HG03039 (cell line): ENCODE measurements around the gene MYL3.

Source experiments
- ATAC-seq: cut with Tn5 transposase; IDR thresholded peaks from one replicate; pipeline ENCODE4 v1.9.1; 2021; ENCODE audit warnings: mild to moderate bottlenecking, moderate library complexity; ENCODE audit not compliant: unreplicated experiment

Gene MYL3

DNA sequence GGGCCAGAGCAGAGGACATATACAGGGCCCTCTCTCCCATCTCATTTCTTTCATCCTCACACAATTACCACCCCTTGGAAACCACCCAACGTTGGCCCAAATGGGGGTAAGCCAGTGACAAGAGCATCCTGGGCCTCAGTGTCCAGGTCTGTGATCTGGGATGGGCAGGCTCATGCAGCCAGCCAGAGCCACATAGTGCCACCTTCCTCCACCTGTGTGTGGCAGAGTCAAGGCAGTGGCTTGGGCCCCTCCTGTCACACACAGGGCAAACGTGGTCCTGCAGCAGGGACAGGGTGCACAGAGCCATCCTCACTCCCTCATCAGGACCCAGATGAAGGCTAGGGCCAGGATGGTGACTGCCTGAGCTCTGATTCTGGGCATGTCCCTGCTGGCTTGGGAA lies 2.3 kb upstream of the MYL3 start:
- no peak for ATAC-seq

DNA sequence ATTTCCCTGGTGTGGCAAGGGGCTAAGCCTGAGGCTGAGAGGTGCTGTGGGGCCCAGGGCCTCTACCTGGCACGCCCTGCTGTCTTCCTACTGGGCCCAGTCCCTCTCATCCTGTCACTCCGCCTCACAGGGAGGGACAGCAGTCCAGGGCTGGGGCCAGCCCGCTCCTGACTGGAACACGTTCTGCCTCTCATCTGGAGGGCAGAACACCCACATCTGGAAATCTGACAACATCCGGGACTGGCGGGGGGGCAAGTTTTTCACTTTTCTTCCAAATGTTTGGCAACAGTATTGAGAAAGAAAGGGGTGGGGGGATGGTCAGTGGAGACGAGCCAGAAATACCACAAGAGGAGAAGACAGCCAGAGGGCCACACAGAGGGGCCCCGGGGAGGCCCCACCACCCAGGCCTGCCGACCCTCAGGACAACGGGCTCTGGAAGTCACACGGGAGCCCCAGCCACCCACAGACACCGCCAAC lies 1.8 kb upstream of the MYL3 start:
- ATAC-seq: no peak

DNA sequence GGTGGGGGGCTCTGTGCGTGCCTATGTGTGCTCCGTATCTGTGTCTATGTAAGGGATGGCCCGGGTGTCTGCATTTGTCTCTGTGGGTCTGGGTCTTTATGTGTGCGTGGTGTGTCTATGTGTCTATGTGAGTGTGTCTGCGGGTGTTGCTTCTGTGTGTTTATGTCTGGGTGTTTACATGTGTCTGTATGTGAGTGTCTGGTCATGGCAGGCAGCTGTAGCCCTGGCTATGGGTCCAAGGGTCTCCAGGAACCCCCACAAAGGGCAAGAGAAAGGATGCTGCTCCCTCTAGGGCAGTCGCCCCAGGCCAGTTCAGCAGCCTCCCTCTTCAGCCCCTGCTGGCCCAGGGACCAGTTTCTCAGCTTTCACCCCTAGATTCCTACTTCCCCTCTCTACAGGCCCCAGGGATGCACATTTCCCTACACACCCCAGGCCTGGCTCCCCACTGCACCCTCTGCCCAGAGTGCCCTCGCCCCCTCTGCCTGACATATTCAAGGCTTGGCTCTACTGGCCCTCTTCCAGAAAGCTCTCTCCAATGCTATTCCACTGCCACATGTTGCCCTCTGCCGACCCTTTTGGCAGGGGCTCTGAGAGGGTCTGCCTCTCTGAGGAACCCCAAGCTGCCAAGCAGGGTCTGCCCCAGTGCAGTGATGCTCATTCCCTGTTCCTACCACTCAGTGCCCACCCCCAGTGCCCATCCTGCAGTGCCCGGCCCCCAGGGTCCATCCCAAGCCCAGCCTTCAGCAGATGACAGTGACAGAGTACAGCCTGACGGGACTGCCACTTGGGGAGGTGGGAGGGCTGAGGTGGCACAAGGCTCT lies 1.0 kb upstream of the MYL3 start:
- ATAC-seq: no peak

DNA sequence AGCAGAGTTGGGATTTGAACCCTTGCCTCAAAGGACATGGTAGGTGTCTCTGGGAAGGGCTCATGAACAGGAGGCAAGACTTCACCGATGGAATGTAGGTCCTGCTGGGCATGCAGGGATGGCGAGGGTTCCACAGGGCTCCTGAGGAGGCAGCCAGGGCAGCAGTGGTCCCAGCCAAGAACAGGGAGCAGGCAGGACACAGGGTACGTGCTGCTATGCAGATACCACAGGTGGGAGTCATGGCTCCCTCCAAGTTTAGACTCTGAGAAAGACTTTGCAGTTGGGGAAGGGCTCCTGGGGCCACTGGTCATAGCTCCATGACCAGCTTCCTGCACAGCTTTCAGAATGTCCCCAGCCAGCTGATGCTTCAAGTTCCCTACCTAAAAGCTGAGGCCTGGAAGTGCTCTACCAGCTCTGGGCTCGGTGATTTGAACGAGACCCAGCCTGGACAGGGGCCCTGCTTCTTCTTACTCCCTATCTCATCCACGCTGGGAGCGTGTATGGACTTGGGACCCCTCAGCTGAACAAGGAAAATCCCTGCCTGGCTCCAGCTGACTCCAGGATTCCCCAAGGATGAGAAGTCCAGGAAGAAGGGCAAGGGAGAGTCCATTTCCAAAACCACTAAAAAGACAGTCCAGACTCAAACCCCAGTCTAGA lies 747 bp downstream of the MYL3 start:
- ATAC-seq: no peak

DNA sequence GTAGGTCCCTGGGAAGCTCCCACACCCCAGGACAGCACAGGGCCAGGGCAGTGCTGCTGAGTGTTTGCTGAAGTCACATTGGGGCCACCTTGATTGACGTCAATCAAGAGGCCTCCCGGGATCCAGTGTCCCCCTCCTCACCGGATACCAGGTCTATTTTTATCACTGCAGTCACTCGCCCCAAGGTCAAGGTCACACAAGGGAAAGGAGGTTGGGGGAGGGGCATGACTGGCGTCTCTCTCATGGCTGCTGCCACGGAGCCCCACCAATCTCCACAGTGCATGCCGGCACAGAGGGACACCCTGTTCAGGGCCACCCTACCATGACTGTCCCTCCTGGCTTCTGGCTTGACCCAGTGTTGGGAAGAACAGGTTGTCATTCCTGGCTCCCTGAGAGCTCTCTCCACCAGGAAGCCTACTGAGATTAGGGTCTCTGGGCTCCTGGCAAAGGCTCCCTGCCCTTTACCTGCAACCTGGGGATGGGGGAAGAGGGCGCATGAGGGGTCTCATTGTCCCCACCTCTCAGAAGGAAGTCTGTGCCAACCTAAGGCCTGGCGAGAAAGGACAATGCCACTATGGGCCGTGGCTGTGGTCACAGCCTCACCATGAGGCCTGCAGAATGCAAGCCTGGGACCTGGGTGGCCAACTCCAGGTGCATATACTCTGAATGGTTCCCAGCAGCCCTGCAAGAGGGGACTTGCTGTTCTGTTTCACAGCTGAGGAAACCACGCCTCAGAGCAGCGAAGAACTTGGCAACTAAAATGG lies 1.5 kb downstream of the MYL3 start:
- no peak for ATAC-seq

DNA sequence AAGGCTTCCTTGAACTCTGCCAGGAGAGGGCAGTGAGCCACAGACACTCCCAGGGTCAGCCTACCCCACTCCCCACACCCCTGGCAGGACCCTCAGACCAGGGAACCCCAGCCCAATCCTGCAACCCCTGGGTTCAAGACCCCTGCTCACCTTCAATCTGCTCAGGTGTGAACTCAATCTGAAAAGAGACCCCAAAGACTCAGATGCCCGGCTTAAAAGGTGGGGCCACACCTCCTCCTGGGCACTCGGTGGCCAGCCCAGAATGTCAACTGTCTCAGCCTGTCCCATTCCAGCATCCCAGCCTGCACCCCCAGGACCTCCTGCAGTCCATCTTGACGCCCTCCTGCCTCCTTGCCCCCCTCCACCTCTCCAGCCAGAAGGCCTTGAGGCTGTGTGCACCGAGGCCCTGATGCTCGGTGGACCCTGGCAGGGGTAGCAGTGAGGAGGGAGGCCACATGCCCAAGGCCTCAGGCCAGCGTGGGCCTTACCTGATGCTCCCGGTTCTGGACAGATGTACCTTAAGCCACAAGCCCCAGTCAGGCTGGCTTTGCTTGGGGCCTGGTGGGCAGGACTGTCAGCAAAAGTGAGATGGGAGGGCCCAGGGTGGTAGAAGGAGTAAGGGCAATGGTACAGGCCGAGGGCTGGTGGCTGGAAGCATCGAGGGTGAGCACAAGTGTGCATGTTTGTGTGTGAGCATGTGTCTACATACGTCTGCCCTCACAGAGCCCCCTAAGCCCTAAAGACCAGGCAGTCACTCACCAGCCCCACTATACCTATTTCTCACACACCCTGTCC lies 2.2 kb downstream of the MYL3 start:
- no peak for ATAC-seq

DNA sequence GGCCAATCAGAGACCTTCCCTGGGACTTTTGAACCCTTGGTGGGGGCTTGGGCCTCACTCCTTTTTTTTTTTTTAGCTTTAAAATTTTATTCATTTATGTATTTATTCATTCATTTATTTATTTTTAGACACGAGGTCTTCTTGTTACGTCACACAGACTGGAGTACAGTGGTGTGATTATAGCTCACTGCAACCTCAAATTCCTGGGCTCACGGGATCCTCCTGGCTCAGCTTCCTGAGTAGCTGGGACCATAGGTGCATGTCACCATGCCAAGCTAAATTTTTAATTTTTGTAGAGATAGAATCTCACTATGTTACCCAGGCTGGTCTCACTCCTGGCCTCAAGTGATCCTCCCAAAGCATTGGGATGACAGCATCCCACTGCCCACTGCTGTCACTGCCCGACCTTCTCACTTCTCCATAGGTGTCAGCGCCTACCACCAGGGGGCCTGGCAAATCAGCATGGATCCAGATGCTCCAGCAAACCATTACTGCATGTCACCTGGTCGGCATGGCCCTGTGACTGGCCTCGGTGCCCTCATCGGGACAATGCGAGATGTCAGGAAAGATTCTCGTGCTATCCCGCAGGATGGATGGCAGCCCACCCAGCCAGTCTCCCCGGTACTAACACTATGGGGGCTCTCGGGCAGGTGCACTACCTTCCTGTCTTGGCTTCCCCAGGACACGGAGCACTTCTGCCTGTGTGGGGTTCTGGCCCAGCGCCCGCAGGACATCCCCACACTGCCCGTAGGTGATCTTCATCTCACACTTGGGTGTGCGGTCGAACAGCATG lies 3.0 kb downstream of the MYL3 start:
- no peak for ATAC-seq

DNA sequence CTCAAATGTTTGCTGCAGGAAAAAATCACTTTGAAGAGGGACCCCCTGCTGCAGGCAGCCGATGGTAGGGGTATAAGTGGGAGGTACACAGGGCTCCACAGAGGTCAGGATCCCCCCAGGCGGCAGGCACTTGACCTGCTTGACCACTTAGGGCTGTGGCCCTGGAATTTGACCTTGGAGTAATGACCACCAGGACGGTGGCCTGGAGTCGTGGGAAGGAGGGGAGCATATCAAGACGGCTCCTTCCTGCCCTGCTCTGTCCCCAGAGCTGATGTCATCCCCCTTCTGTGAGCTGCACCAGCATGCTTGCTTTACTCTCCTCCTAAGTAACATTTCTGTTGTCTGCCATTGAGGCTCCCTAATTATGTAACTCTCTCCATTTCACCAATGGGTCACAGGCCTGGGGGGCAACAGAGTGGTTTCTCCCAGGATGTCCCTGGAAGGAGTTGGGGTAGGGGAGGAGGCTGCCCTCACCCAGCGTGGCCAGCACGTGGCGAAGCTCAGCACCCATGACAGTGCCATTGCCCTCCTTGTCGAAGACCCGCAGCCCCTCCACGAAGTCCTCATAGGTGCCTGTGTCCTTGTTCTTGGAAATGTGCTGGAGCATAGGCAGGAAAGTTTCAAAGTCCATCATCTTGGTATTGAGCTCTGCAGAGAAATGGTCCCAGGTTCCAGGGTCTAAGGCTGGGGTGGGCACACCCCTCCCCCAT lies 4.1 kb downstream of the MYL3 start:
- no peak for ATAC-seq

DNA sequence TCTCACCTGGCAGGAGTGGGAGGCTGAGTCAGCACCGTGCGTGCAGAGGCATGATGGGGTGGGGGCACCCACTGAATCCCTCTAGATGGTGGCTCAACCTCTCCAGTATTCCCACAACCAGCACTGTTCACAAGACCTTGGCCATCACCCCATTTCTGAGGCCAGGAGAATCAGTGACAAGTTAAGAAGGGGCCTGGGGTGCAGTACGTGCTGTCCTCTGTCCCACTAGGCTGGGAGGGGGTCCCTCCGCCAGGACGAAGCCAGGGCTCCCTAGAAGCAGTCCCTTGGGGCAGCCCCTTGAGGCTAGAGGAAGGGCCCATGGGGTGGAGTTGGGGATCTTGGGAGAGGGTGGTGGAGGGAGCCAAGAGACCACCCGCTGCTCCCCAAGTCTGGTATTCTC lies 4.8 kb downstream of the MYL3 start:
- no peak for ATAC-seq

DNA sequence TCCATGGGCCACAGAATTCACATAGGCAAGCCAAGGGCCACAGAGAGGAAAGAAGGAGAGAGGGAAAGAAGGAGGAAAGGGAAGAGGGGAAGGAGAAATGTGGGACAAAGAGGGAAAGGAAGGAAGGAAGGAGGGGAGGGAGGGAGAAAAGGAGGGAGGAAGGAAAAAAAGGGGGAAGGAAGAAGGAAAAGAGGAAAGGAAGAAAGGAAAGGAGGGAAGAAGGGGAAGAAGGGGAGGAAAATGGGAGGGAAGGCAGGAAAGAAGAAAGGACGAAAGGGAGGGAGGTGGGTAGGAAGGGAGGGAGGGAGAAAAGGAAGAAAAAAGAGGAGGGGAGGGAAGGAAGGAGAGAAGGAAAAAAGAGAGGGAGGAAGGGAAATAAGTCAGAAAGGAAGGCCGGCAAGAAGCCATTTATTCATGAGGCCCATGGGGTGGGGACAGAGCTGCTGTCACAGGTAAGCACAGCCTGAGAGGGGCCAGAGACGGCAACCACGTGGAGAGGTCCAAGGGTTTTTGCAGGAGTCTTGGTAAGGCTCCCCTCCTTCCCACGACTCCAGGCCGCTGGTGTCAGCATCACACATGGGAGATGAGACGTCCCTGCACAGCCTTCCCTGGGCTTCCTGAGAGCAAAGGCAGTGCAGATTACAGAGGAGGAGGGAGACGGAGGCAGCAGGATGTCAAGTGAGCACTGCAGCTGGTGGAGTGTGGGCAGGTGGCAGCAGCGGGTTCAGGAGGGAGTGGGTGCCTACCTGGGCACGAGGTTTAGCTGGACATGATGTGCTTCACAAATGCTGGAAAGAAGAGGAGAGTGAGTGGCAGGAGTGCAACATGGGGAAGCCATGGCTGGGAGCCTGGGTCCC lies 5.5 kb downstream of the MYL3 start:
- no peak for ATAC-seq

DNA sequence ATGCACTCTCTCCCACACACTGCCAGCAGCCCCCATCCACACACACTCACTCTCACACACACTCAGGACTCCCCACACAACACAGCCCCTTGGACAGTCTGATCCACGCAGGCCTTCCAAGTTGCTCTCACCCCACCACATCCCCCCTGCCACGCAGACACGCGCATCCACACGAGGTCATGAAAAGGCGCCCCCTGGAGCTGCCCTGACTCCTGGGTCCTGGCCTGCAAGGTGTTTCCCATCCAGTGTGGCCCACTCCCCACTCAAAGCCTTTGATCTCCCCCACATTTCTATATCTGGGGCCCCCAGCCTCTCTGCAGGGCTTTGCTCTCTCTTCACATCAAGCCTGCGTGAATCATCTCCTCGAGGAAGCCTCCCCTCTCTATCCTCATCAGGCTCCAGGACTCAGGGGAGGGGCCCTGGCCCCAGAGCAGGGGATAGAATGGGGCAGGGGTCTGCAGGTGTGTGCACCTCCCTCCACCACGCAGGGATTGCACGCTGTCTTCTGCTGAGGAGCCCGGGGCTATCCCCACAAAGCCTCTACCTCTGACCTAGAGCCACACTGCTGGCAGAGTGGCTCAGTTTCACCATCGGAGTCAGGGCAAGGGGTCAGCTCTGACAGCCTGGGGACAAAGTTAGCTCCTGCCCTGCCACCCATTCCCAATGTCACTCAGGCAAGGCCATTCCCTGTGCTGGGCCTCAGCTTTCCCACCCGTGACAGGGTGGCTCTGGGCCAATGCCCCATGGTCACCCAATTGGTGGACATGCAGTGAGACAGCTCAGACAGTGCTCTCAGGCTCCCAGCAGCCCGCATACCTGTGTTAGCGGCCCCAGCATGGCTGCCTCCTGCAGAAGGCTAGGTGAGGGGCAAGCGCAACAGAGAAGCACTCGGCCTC lies 6.4 kb downstream of the MYL3 start:
- ATAC-seq: no peak

DNA sequence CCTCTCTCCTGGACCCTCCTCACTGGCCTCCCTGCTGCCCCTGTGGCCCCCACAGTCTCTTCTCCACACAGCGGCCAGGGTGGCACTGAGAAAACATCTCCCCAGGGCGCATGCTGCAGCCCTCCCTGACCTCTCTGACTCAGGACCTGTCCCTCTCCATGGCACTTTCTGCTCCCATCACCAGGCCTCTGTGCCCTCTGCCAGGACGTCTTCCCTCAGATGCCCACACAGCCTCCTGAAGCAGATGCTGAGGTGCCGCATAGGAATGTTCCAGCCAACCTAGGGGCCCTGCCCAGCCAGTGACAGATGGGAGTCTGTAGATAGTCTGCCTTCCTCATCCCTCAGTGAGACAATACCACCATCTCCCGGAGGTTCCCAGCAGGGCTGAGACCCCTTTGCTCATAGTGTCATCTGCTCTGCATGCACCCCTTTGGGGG lies 8.7 kb downstream of the MYL3 start:
- ATAC-seq: no peak

DNA sequence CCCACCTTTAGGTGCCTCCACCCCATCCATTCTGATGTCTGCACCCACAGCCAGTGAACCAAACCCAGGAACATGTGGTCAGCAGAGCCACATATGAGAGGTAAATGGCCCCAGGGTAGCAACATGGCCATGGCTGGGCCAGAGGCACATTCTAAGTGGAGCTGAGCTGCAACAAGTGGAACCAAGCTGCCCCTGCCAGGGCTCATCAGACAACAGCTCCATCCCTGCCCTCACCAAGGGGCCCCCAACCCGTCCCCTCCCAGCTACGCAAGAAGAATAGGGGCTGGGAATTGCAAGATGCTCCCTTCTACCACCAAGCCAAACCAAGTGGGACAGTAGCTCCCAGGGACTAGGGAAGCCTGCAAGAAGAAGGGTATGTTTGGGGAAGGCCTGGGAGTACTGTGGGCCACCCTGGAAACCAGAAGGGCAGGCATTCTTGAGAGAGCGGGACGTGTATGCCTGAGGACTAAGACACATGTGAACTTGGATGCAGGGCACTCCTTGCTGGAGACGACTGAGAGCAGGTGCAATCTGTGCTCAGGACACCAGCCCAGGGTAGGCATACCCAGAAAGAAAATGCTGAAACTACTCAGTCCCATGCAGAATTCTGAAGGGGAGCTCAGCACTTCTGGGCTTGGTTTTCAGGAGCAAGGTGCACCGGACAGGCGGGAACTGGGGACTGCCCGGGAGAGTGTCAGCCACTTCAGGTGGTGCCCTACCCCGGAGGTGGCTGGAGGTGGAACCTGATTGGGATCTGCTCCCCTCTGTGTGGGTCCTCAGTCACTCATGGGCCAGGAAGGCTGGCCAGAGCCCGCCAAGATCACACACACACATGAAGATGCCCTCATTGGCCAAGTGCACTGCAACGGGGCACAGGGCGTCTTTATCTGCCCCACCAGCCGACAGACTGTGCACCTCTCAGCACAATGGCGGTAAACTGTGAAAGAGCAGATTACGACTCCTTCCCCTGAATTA lies 9.5 kb downstream of the MYL3 start:
- ATAC-seq: no peak

DNA sequence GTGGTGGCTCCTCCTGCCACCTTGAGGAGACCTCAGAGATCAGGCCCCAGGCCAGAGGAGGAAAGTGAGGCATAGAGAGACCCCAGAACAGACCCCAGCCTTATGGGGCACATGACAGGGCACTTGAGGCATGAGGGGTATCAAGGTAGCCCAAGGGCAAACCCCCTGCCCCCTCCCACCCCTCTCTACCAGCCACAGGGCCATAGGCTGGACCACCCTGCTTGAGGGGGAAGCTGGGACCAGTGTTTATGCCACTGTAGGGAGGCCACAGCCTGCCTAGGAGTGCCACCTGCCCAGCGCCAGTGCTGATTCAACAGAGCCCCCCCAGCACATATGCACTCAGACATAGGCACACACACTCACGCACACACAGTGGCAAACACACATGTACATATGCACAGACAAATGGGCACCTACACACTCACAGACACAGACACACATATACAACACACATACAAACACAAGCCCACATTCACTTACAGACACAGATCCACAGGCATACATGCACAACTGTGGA lies 10.3 kb downstream of the MYL3 start:
- no peak for ATAC-seq

DNA sequence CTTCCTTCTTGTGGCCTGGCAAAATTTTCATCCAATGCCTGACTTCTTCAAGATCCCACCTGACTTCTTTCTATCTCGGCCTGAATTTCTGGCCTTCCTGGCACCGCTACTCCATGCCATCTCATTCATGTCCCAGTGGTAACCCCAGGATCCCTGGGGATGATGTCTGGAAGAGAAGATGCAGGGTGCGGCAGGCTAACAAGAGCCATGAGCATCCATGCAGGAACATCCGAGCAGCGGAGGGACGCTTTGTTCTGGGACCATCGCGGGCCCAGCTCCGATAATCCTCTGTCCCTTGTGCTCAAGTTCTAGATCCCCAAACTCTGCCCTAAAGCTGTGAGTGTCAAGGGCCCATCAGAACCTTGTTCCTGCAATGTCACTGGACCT lies 10.9 kb downstream of the MYL3 start:
- ATAC-seq: no peak
